Measurements from ENCODE around the gene APPBP2.
"Not testable (repeated sequence)": the region's sequence is repeated elsewhere in the genome, so short reads cannot be mapped to it uniquely, and the experiment has no call there.

Gene APPBP2

DNA sequence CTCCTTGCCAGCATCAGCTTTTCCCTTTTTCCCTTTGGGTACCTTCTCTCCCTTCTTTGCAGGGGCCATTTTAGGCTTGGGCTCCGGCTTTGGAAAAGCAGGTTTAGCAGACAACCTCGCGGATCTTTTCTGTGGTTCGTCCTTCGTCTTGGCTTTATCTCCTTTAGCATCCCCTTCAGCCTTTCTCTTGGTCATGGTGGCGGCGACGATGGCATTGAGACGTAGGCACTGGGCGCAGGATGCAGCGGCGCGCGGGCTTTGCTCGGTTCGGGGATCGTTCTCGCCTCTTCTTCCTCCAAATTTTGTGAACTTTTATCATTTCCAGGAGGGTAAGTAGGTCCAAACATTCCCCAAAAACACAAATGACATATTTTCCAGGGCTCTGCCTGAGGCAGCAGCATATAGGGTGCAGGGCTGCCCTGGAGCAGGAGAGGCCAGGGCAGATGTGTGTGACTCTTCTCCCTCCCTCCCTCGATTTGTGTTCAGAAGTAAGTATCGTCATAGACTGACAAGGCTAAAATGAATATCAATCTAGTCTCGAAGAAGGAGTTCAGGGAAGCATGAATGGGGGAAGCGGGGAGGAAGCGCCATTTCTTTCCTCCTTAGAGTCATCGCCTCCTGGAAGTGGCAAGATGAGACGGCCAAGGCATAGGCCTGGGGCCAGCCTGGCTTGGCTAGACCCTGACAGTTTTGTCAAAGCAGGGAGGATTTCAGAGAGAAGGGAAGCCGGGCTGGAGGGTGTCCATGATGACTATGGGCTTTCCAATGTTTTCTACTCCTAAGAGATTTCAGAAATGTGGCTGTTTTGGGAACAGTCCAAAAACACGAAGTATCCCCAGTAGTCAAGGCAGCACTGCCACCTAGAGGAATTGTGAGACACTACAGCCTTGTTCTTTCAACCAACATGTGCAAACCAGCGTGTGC lies 90.5 kb downstream of the APPBP2 start:
- Histone ChIP-seq H3K36me3 (ENCODE audit: insufficient read depth, insufficient read length, low read length) (no peaks in the 10 kb centered on the region), H3K4me3 (ENCODE audit: insufficient read length, low read depth) (no peak overlapping the region), H3K27me3 (ENCODE audit: insufficient read depth, insufficient read length) (no peaks in the 10 kb centered on the region), H3K9ac (ENCODE audit: insufficient read length, low read depth) (no peak overlapping the region), H3K9me3 (ENCODE audit: insufficient read depth, low read length) (peaks cover 20% of the 10 kb centered on the region; the same call in 1 of the 2 replicates), H3K4me1 (ENCODE audit: insufficient read depth, insufficient read length) (no peaks in the 10 kb centered on the region)
- TF ChIP-seq ZNF274 (IDR thresholded peaks at IDR 0.05; ENCODE audit: low read depth, low read length) (no peak), YY1 (IDR thresholded peaks at IDR 0.05; ENCODE audit: insufficient read depth, insufficient read length) (no peak), SUZ12 (IDR thresholded peaks at IDR 0.05; ENCODE audit: extremely low read depth, insufficient read depth, insufficient read length) (no peak)
- DNase-seq (ENCODE audit: low read depth, low spot score), result peak; percentile 55

DNA sequence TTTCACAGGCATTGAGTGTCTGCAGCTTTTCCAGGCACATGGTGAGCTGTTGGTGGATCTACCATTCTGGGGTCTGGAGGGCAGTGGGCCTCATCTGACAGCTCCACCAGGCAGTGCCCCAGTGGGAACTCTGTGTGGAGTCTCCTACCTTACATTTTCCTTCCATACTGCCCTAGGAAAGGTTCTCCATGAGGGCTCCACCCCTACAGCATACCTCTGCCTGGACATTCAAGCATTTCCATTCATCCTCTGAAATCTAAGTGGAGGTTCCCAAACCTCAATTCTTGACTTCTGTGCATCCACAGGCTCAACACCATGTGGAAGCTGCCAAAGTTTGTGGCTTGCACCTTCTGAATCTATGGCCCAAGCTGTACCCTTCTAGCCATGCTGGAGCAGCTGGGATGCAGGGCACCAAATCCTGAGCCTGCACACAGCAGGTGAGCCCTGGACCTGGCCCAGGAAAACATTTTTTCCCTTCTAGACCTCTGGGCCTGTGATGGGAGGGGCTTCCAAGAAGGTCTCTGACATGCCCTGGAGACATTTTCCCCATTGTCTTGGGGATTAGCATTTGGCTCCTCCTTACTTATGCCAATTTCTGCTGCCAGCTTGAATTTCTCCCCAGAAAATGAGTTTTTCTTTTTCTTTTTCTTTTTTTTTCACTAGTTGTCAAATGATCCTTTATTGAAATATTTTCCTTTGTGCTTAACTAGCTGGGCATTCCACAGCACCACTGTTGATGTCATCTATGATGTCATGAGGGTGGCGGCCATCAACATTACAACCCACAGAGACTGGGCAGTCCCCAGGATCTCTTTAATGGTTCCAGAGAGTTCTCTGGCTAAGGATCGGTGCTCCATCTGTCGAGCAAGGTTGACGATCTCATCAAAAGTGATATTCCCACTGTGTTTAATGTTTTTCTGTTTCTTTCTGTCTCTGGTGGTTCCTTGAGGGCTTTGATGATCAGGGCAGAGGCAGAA lies 92.7 kb downstream of the APPBP2 start:
- not testable (repeated sequence) for H3K36me3 ChIP-seq (ENCODE audit: insufficient read depth, insufficient read length, low read length); DNase-seq (ENCODE audit: low read depth, low spot score); H3K9ac ChIP-seq (ENCODE audit: insufficient read length, low read depth); H3K4me3 ChIP-seq (ENCODE audit: insufficient read length, low read depth); H3K4me1 ChIP-seq (ENCODE audit: insufficient read depth, insufficient read length); H3K27me3 ChIP-seq (ENCODE audit: insufficient read depth, insufficient read length)
- H3K9me3 ChIP-seq (ENCODE audit: insufficient read depth, low read length), result peaks cover 20% of the 10 kb centered on the region; the same call in 1 of the 2 replicates

GRCh38 chr17:60430561-60430960 lies 95.5 kb downstream of the APPBP2 start:
- not testable (repeated sequence) for H3K36me3 ChIP-seq (ENCODE audit: insufficient read depth, insufficient read length, low read length)

DNA sequence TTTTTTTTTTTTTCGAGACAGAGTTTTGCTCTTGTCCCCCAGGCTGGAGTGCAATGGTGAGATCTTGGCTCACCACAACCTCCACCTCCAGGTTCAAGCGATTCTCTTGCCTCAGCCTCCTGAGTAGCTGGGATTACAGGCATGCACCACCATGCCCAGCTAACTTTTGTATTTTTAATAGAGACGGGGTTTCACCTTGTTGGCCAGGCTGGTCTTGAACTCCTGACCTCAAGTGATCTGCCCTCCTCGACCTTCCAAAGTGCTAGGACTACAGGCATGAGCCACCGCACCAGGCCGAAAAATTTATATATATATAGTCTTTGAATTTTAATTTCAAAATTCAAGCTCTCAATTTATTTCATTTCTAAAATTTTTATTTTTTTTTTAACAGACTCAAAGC lies 97.6 kb downstream of the APPBP2 start:
- H3K4me1 ChIP-seq (ENCODE audit: insufficient read depth, insufficient read length); H3K9ac ChIP-seq (ENCODE audit: insufficient read length, low read depth); H3K4me3 ChIP-seq (ENCODE audit: insufficient read length, low read depth); H3K27me3 ChIP-seq (ENCODE audit: insufficient read depth, insufficient read length); H3K36me3 ChIP-seq (ENCODE audit: insufficient read depth, insufficient read length, low read length); DNase-seq (ENCODE audit: low read depth, low spot score): not testable (repeated sequence)
- peaks cover 20% of the 10 kb centered on the region; the same call in 1 of the 2 replicates for H3K9me3 ChIP-seq (ENCODE audit: insufficient read depth, low read length)

More at GRCh38 chr17:60430561-60430960, 95.5 kb downstream of the APPBP2 start:
- DNase-seq (ENCODE audit: low read depth, low spot score); H3K4me1 ChIP-seq (ENCODE audit: insufficient read depth, insufficient read length); H3K27me3 ChIP-seq (ENCODE audit: insufficient read depth, insufficient read length); H3K4me3 ChIP-seq (ENCODE audit: insufficient read length, low read depth); H3K9ac ChIP-seq (ENCODE audit: insufficient read length, low read depth): not testable (repeated sequence)
- peaks cover 20% of the 10 kb centered on the region; the same call in 1 of the 2 replicates for H3K9me3 ChIP-seq (ENCODE audit: insufficient read depth, low read length)

DNA sequence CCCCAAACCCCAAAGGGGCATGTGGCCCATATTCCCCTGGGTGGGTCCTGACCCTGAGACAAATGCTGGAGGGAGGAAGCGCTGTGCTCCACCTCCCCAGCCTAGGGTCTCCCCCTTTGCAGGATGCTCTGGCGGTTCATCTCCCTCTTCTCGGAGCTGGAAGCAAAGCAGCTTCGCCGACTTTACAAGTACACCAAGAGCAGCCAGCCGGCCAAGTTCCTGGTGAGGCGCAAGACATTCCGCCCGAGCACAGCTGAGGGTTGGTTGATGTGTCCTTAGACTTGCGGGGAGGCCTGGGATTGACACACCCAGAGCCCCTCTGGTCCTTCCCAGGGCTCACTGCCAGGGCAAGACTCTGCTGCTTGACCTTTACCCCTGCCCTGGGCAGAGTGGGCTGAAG lies 99.4 kb downstream of the APPBP2 start:
- H3K4me3 ChIP-seq (ENCODE audit: insufficient read length, low read depth), result no peak overlapping the region
- TF ChIP-seq SUZ12 (IDR thresholded peaks at IDR 0.05; ENCODE audit: extremely low read depth, insufficient read depth, insufficient read length), result no peak
- no peaks in the 10 kb centered on the region for H3K36me3 ChIP-seq (ENCODE audit: insufficient read depth, insufficient read length, low read length)
- H3K4me1 ChIP-seq (ENCODE audit: insufficient read depth, insufficient read length), result no peaks in the 10 kb centered on the region
- H3K9ac ChIP-seq (ENCODE audit: insufficient read length, low read depth), result no peak overlapping the region
- peaks cover under 1% of the 10 kb centered on the region; the same call in 1 of the 2 replicates for H3K9me3 ChIP-seq (ENCODE audit: insufficient read depth, low read length)
- no peak for DNase-seq (ENCODE audit: low read depth, low spot score)
- peaks cover 17% of the 10 kb centered on the region for H3K27me3 ChIP-seq (ENCODE audit: insufficient read depth, insufficient read length)

GRCh38 chr17:60425626-60426025 lies 100.4 kb downstream of the APPBP2 start:
- peaks cover 17% of the 10 kb centered on the region for H3K27me3 ChIP-seq (ENCODE audit: insufficient read depth, insufficient read length)
- H3K4me3 ChIP-seq (ENCODE audit: insufficient read length, low read depth), result no peak overlapping the region
- no peaks in the 10 kb centered on the region for H3K9me3 ChIP-seq (ENCODE audit: insufficient read depth, low read length)
- no peaks in the 10 kb centered on the region for H3K36me3 ChIP-seq (ENCODE audit: insufficient read depth, insufficient read length, low read length)
- DNase-seq (ENCODE audit: low read depth, low spot score), result no peak
- no peaks in the 10 kb centered on the region for H3K4me1 ChIP-seq (ENCODE audit: insufficient read depth, insufficient read length)
- H3K9ac ChIP-seq (ENCODE audit: insufficient read length, low read depth), result no peak overlapping the region
- no peak for TF ChIP-seq SUZ12 (IDR thresholded peaks at IDR 0.05; ENCODE audit: extremely low read depth, insufficient read depth, insufficient read length)
- TF ChIP-seq YY1 (IDR thresholded peaks at IDR 0.05; ENCODE audit: insufficient read depth, insufficient read length), result no peak
- no peak for TF ChIP-seq ZNF274 (IDR thresholded peaks at IDR 0.05; ENCODE audit: low read depth, low read length)

- Histone ChIP-seq H3K4me3 (ENCODE audit: insufficient read length, low read depth) (no peak overlapping the region), H3K36me3 (ENCODE audit: insufficient read depth, insufficient read length, low read length) (no peaks in the 10 kb centered on the region), H3K9me3 (ENCODE audit: insufficient read depth, low read length) (no peaks in the 10 kb centered on the region), H3K27me3 (ENCODE audit: insufficient read depth, insufficient read length) (peaks cover 14% of the 10 kb centered on the region), H3K4me1 (ENCODE audit: insufficient read depth, insufficient read length) (no peaks in the 10 kb centered on the region), H3K9ac (ENCODE audit: insufficient read length, low read depth) (no peak overlapping the region)
- DNase-seq (ENCODE audit: low read depth, low spot score), result no peak
- no peak for TF ChIP-seq SUZ12 (IDR thresholded peaks at IDR 0.05; ENCODE audit: extremely low read depth, insufficient read depth, insufficient read length)
- TF ChIP-seq ZNF274 (IDR thresholded peaks at IDR 0.05; ENCODE audit: low read depth, low read length), result no peak
- TF ChIP-seq YY1 (IDR thresholded peaks at IDR 0.05; ENCODE audit: insufficient read depth, insufficient read length), result no peak
Measured at GRCh38 chr17:60423865-60424264, 102.2 kb downstream of the APPBP2 start.
